ENCODE data around the gene TNIP2. TPM values are rescaled to one million over a fixed set of nuclear protein-coding genes. Genes with fewer than 3 reads are reported as not detected.

Gene TNIP2
- total and polyA plus RNA-seq, 2 of the 8 experiments (the other 6 are each of a cell fraction or from before 2014, with no cell fraction given), result 23.7 to 37.7 TPM

DNA sequence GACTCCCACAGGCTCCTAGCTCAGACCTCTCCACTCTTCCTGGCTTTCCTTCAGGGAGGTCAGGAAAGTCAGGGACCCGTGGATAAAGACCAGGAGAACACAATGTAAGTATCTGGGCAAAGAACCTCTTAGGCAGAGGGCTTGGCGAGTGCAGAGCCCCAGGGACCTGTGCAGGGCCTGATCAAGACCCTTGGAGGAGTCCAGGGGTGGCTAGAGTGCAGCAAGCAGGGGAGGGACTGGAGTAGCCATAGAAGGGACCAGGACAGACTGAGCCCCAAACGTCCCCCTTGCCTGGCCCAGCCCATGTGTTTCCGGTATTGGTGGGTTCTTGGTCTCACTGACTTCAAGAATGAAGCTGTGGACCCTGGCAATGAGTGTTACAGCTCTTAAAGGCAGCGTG is 5.9 kb upstream of the TNIP2 start (continued):
- TF ChIP-seq, protein P1, sequence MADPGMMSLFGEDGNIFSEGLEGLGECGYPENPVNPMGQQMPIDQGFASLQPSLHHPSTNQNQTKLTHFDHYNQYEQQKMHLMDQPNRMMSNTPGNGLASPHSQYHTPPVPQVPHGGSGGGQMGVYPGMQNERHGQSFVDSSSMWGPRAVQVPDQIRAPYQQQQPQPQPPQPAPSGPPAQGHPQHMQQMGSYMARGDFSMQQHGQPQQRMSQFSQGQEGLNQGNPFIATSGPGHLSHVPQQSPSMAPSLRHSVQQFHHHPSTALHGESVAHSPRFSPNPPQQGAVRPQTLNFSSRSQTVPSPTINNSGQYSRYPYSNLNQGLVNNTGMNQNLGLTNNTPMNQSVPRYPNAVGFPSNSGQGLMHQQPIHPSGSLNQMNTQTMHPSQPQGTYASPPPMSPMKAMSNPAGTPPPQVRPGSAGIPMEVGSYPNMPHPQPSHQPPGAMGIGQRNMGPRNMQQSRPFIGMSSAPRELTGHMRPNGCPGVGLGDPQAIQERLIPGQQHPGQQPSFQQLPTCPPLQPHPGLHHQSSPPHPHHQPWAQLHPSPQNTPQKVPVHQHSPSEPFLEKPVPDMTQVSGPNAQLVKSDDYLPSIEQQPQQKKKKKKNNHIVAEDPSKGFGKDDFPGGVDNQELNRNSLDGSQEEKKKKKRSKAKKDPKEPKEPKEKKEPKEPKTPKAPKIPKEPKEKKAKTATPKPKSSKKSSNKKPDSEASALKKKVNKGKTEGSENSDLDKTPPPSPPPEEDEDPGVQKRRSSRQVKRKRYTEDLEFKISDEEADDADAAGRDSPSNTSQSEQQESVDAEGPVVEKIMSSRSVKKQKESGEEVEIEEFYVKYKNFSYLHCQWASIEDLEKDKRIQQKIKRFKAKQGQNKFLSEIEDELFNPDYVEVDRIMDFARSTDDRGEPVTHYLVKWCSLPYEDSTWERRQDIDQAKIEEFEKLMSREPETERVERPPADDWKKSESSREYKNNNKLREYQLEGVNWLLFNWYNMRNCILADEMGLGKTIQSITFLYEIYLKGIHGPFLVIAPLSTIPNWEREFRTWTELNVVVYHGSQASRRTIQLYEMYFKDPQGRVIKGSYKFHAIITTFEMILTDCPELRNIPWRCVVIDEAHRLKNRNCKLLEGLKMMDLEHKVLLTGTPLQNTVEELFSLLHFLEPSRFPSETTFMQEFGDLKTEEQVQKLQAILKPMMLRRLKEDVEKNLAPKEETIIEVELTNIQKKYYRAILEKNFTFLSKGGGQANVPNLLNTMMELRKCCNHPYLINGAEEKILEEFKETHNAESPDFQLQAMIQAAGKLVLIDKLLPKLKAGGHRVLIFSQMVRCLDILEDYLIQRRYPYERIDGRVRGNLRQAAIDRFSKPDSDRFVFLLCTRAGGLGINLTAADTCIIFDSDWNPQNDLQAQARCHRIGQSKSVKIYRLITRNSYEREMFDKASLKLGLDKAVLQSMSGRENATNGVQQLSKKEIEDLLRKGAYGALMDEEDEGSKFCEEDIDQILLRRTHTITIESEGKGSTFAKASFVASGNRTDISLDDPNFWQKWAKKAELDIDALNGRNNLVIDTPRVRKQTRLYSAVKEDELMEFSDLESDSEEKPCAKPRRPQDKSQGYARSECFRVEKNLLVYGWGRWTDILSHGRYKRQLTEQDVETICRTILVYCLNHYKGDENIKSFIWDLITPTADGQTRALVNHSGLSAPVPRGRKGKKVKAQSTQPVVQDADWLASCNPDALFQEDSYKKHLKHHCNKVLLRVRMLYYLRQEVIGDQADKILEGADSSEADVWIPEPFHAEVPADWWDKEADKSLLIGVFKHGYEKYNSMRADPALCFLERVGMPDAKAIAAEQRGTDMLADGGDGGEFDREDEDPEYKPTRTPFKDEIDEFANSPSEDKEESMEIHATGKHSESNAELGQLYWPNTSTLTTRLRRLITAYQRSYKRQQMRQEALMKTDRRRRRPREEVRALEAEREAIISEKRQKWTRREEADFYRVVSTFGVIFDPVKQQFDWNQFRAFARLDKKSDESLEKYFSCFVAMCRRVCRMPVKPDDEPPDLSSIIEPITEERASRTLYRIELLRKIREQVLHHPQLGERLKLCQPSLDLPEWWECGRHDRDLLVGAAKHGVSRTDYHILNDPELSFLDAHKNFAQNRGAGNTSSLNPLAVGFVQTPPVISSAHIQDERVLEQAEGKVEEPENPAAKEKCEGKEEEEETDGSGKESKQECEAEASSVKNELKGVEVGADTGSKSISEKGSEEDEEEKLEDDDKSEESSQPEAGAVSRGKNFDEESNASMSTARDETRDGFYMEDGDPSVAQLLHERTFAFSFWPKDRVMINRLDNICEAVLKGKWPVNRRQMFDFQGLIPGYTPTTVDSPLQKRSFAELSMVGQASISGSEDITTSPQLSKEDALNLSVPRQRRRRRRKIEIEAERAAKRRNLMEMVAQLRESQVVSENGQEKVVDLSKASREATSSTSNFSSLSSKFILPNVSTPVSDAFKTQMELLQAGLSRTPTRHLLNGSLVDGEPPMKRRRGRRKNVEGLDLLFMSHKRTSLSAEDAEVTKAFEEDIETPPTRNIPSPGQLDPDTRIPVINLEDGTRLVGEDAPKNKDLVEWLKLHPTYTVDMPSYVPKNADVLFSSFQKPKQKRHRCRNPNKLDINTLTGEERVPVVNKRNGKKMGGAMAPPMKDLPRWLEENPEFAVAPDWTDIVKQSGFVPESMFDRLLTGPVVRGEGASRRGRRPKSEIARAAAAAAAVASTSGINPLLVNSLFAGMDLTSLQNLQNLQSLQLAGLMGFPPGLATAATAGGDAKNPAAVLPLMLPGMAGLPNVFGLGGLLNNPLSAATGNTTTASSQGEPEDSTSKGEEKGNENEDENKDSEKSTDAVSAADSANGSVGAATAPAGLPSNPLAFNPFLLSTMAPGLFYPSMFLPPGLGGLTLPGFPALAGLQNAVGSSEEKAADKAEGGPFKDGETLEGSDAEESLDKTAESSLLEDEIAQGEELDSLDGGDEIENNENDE (IDR thresholded peaks at IDR 0.05; ENCODE audit: insufficient replicate concordance, low read length), result no peak
- no peak for TF ChIP-seq SUZ12 (IDR thresholded peaks at IDR 0.05; ENCODE audit: low read length)
- no peak for TF ChIP-seq CREB1 (IDR thresholded peaks at IDR 0.05)
- no peak for TF ChIP-seq POLR2AphosphoS5 (IDR thresholded peaks at IDR 0.05; ENCODE audit: low read depth, low read length)
- TF ChIP-seq, protein P2, sequence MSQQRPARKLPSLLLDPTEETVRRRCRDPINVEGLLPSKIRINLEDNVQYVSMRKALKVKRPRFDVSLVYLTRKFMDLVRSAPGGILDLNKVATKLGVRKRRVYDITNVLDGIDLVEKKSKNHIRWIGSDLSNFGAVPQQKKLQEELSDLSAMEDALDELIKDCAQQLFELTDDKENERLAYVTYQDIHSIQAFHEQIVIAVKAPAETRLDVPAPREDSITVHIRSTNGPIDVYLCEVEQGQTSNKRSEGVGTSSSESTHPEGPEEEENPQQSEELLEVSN (IDR thresholded peaks at IDR 0.05), result no peak
- TF ChIP-seq SP4 (IDR thresholded peaks at IDR 0.05; ENCODE audit: low read length), result no peak
- TF ChIP-seq GTF2F1 (IDR thresholded peaks at IDR 0.05; ENCODE audit: borderline replicate concordance, low read depth, low read length), result no peak
